ENCODE results near the gene DCTN4.
"Not testable (repeated sequence)": the region's sequence is repeated elsewhere in the genome, so short reads cannot be mapped to it uniquely, and the experiment has no call there.

DCTN4 gene

GRCh38 chr5:150778088-150778516 is 19.3 kb upstream of the DCTN4 start:
- DNase-seq = no peak

GRCh38 chr5:150777685-150778084 is 18.9 kb upstream of the DCTN4 start:
- DNase-seq = no peak

- DNase-seq = no peak
These were observed 15.3 kb upstream of the DCTN4 start for GRCh38 chr5:150774145-150774544.

DNA sequence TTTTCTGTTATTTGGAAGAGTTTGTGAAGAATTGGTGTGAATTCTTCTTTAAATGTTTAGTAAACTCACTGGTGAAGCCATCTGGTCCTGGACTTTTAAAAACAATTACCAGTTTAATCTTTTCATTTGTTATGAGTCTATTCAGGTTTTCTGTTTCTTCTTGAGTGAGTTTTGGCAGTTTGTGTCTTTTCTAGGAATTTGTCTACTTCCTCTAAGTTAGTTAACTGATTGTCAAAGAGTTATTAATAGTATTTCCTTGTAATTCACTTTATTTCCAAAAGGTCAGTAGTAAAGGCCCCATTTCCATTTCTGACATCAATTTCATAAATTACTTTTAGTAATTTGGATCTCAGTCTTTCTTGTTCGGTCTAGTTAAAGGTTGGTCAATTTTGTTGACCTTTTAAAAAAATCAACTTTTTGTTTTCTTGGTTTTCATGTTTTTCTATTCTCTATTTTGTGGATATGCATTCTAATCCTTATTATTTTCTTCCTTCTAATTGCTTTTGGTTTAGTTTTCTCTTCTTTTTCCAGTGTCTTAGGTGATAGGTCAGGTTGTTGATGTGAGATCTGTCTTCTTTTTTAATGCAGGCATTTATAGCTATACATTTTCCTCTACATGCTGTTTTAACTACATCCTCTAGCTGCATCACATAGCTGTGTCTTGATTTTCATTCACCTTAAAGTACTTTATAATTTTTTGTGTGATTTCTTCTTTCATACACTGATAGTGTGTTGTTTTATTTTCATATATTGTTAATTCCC is 12.4 kb upstream of the DCTN4 start:
- no peak for DNase-seq

DNA sequence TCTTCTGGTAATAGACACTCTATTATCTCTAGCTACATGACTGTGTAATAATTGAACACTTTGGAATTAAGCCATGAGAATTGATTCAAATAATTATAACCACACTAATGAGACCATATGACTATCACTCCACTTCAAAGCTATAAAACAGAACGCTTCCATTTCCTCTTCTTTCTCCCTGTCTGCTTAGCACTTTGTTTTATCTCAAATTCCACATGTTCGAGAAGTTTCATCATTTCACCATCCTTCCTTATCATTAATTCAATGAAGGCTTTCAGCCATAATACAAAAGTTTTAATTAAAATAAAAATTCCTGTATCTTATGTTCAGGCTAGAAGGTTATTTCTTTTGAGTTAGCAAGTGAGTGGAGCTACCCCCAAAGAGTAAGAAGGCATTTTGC is 7.4 kb upstream of the DCTN4 start:
- DNase-seq = no peak

DNA sequence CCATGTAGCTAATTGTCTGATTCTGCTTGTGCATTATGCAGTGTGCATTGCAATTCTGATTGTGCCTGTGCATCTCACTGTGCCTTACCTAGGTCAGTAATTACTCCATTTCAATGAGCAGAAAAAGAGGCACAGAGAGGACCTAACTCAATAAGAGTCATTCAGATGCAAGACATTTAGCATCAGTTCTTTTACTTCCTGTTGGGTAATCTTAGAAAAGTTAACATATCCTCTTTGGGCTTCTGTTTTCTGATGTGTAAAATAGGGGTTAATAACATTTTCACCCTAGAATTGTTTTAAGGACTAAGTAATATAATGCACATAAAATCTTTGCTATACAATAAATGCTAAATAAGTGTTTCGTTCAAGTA is 7.0 kb upstream of the DCTN4 start:
- DNase-seq = no peak

GRCh38 chr5:150765011-150765798 is 6.4 kb upstream of the DCTN4 start:
- DNase-seq = no peak

- no peak for DNase-seq
These were observed 5.7 kb upstream of the DCTN4 start for GRCh38 chr5:150764530-150764929.

- DNase-seq = no peak
These were observed 4.4 kb upstream of the DCTN4 start for GRCh38 chr5:150763023-150763769.

GRCh38 chr5:150762211-150762610 is 3.4 kb upstream of the DCTN4 start:
- DNase-seq = no peak

- DNase-seq = no peak
These were observed 442 bp upstream of the DCTN4 start for GRCh38 chr5:150759334-150759583.

- DNase-seq = no peak
These were observed 650 bp downstream of the DCTN4 start for GRCh38 chr5:150758203-150758530.

GRCh38 chr5:150757087-150757649 is 1.6 kb downstream of the DCTN4 start:
- no peak for DNase-seq

GRCh38 chr5:150753863-150754262 is 5.0 kb downstream of the DCTN4 start:
- no peak for DNase-seq

GRCh38 chr5:150753463-150753862 is 5.4 kb downstream of the DCTN4 start:
- no peak for DNase-seq

DNA sequence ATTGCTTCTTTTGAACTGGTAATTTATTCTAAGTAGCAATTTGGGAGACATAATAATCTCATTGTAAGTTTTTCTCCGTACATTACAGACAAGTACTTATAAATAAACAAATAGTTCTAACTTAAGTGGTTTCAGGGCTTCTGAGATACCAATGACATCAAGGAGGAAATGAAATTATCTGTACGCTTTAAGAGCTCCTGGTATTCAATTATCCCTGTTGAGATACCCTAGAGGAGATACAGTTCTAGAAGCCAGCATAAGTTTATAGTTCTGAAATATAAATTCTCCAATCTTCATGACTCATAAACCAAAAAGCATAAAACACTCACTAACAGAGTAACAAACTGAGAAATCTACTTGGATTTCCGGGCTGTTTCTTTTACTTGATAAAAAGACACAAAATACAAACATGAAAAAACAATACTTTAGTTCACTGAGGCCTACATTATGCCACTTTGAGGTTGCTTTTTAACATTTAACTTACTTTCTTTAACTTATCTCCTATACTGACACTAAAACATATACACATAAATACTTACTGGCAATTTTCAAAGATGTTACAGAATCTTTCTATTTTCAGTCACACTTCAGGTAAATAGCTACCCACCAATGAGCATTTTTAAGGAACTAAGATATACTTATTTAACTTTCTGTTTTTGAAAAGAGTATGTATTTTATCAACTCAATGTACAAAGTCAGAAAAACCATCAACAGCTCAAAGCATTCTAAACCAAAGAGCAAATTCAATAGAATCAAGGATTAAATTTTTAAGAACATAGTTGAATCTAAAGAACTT is 7.5 kb downstream of the DCTN4 start:
- no peak for DNase-seq

DNA sequence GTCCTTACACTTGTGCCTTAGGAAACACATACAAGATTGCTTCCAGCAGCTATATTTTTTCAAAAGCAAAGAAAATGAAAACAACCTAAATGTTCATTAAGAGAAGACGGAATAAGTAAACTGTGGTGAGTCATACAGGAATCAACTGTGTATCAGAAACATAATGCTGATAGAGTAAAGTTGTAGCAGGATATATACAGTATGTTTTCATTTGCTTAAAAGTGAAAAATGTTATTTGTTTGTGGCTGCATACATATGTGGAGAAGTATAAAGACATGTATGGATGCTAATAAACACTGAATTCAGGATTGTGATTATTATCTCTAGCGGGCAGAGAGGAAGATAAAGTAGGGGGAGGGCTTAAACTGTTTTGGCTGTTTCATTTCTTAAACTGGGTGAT is 8.3 kb downstream of the DCTN4 start:
- no peak for DNase-seq

DNA sequence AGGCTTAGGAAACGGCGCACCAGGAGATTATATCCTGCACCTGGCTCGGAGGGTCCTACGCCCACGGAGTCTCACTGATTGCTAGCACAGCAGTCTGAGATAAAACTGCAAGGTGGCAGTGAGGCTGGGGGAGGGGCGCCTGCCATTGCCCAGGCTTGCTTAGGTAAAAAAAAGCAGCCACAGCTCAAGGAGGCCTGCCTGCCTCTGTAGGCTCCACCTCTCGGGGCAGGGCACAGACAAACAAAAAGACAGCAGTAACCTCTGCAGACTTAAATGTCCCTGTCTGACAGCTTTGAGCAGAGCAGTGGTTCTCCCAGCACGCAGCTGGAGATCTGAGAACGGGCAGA is 15.7 kb downstream of the DCTN4 start:
- not testable (repeated sequence) for DNase-seq

DNA sequence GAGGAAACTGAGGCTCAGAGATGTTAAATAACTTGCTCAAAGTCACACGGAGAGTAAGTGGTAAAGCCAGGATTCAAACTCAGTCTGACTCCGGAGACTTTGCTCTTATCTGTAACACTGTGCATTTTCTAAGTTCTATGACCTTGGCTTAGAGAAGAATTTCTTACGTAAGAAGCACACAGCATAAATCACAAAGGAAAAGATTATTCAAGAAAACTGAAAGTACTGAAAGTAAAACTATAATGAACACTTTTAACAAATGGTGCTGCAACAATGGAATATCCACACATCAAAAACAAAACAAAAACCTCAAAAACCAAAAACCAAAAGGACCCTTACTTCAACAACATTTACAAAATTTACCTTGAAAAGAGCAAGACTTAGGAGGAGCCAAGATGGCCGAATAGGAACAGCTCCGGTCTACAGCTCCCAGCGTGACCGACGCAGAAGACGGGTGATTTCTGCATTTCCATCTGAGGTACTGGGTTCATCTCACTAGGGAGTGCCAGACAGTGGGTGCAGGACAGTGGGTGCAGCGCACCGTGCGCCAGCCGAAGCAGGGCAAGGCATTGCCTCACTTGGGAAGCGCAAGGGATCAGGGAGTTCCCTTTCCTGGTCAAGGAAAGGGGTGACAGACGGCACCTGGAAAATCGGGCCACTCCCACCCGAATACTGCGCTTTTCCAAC is 16.2 kb downstream of the DCTN4 start:
- not testable (repeated sequence) for DNase-seq

DNA sequence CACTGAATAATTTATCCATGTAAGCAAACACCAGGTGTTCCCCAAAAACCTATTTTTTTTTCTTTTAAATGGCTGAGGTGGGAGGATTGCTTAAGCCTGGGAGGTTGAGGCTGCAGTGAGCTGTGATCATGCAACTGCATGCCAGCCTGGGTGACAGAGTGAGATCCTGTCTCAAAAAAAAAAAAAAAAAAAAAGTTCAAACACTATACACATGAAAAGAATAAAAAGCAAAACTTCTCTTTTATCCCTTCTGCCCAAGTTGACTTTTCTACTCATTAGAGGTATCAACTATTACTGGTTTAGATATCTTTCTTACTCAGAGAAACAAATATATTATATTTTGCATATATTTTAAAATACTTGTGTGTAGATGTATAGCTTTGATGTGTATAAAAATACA is 17.8 kb downstream of the DCTN4 start:
- DNase-seq = peak; percentile 7

DNA sequence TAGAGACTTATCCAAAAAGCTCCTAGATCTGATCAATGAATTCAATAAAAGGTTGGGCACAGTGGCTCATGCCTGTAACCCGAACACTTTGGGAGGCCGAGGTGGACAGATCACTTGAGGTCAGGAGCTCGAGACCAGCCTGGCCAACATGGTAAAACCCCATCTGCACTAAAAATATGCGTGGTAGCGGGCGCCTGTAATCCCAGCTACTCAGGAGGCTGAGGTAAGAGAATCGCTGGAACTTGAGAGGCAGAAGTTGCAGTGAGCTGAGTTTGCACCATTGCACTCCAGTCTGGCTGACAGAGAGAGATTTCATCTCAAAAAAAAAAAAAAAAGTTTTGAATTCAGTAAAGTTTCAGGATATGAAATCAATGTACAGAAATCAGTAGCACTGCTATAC is 20.0 kb downstream of the DCTN4 start:
- no peak for DNase-seq

All from CD4-positive, alpha-beta T cell treated with Interleukin-17A for 4 hours (primary cell).